Karpas-422 (cell line): ENCODE results near the gene AVPR1A. TPM values are rescaled to one million over a fixed set of nuclear protein-coding genes. Genes with fewer than 3 reads are reported as not detected.

ENCODE experiments used
- DNase-seq: peaks from one replicate; pipeline ENCODE4 v3.0.0-alpha.2; 2015
- H2AFZ ChIP-seq: fragments of 200-600 bp; sonication (generic); 2 replicates; pipeline ENCODE4 v1.6.1; 2014; ENCODE audit warnings: antibody characterized with exemption, low read length, mixed read lengths
- H3K27ac ChIP-seq: fragments of 200-600 bp; sonication (generic); 2 replicates; pipeline ENCODE4 v1.5.1; 2014; ENCODE audit warnings: mild to moderate bottlenecking, low read length, moderate library complexity
- H3K27me3 ChIP-seq: fragments of 200-600 bp; sonication (generic); 2 replicates; pipeline ENCODE4 v1.6.1; 2014; ENCODE audit warnings: low read length, mixed read lengths
- H3K36me3 ChIP-seq: fragments of 200-600 bp; sonication (generic); 2 replicates; pipeline ENCODE4 v1.6.1; 2014; ENCODE audit warnings: low read length, mixed read lengths; ENCODE audit not compliant: insufficient read depth
- H3K4me1 ChIP-seq: fragments of 200-600 bp; sonication (generic); 2 replicates; pipeline ENCODE4 v1.6.1; 2014; ENCODE audit warnings: mild to moderate bottlenecking, low read length, mixed read lengths
- H3K4me2 ChIP-seq: fragments of 200-600 bp; sonication (generic); 2 replicates; pipeline ENCODE4 v1.6.1; 2014; ENCODE audit warnings: low read length, low read depth, mild to moderate bottlenecking; ENCODE audit not compliant: poor library complexity, severe bottlenecking
- H3K4me3 ChIP-seq: fragments of 200-600 bp; sonication (generic); 2 replicates; pipeline ENCODE4 v1.5.1; 2014; ENCODE audit warnings: mild to moderate bottlenecking, antibody characterized with exemption, low read length, mixed read lengths
- H3K79me2 ChIP-seq: fragments of 200-600 bp; sonication (generic); 2 replicates; pipeline ENCODE4 v1.6.1; 2014; ENCODE audit warnings: mild to moderate bottlenecking, low read length, mixed read lengths
- H3K9ac ChIP-seq: fragments of 200-600 bp; sonication (generic); 2 replicates; pipeline ENCODE4 v1.6.0; 2014; ENCODE audit warnings: low read length
- H3K9me2 ChIP-seq: fragments of 200-600 bp; sonication (generic), shearing (Covaris generic); replicated peaks from 2 replicates; pipeline ENCODE4 v1.6.0; 2014; ENCODE audit warnings: mild to moderate bottlenecking, low read length, moderate library complexity; ENCODE audit not compliant: insufficient read depth
- H3K9me3 ChIP-seq: fragments of 300-700, 200-600 bp; sonication (generic); 2 replicates; pipeline ENCODE4 v1.6.1; 2014; ENCODE audit warnings: low read length, mixed read lengths
- H4K20me1 ChIP-seq: fragments of 200-600 bp; sonication (generic); 2 replicates; pipeline ENCODE4 v1.6.1; 2014; ENCODE audit warnings: mild to moderate bottlenecking, antibody characterized with exemption, low read length, low read depth; ENCODE audit not compliant: insufficient read depth
- total RNA-seq: library from RNA; depleted of rRNA; stranded (reverse); fragments of >200 nt; shearing (Covaris generic); gene quantifications from 2 replicates; pipeline ENCODE4 v1.2.3, GENCODE V29; 2014; ENCODE audit warnings: low replicate concordance

Gene AVPR1A
- total RNA-seq, 1 experiment from 2014 or later, result not detected

DNA sequence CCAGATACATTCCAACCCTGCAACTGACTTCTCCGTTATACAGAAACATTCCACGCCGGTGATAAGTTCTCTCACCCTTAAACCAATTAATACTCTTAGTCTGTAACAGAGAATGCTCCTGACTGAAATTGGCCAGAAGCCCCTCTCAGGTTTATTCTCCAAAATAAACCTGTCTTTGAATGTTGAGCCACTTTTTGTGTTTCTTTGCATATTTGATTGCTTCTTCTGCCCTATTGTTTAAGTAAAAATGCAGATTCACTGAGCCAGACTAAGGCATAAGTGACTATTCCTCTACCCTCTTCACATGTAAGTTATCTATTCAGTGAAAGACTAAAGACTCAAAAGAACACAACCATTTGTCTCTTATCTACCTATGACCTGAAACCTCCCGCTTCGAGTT lies 3.6 kb upstream of the AVPR1A start:
- no peaks in the 10 kb centered on the region for H3K36me3 ChIP-seq
- no peaks in the 10 kb centered on the region for H3K9me3 ChIP-seq
- DNase-seq, result no peak
- H3K9ac ChIP-seq, result no peak overlapping the region
- no peak overlapping the region for H3K27ac ChIP-seq
- no peak overlapping the region for H3K4me2 ChIP-seq
- H3K4me1 ChIP-seq, result no peaks in the 10 kb centered on the region
- no peaks in the 10 kb centered on the region for H3K9me2 ChIP-seq
- H4K20me1 ChIP-seq, result no peaks in the 10 kb centered on the region
- no peaks in the 10 kb centered on the region for H3K27me3 ChIP-seq
- H3K79me2 ChIP-seq, result no peaks in the 10 kb centered on the region
- H2AFZ ChIP-seq, result no peak overlapping the region
- H3K4me3 ChIP-seq, result no peak overlapping the region

DNA sequence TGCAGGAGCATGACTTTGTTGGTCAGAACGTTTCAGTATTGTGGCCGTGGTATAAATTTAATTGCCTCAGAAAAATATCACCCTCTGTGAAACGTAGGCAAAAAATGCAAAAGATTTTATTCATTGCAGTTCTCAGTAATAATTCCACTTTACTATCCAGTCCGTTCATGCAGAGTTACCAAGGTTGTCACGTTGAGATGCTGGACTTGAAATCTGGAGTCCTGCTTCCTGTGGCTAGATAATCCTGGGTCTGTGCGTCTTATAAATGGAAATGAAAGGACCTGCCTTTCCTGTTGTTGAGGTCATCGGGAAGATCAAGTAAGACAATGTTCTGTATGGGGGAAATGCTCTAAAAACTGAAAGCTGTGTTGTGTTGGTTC lies 1.3 kb upstream of the AVPR1A start:
- Histone ChIP-seq H3K4me3 (no peak overlapping the region), H3K9me3 (no peaks in the 10 kb centered on the region), H3K9ac (no peak overlapping the region), H3K4me1 (no peaks in the 10 kb centered on the region), H4K20me1 (no peaks in the 10 kb centered on the region), H3K27me3 (no peaks in the 10 kb centered on the region), H3K9me2 (no peaks in the 10 kb centered on the region), H3K36me3 (no peaks in the 10 kb centered on the region), H2AFZ (no peak overlapping the region), H3K27ac (no peak overlapping the region), H3K4me2 (no peak overlapping the region), H3K79me2 (no peaks in the 10 kb centered on the region)
- DNase-seq, result no peak

DNA sequence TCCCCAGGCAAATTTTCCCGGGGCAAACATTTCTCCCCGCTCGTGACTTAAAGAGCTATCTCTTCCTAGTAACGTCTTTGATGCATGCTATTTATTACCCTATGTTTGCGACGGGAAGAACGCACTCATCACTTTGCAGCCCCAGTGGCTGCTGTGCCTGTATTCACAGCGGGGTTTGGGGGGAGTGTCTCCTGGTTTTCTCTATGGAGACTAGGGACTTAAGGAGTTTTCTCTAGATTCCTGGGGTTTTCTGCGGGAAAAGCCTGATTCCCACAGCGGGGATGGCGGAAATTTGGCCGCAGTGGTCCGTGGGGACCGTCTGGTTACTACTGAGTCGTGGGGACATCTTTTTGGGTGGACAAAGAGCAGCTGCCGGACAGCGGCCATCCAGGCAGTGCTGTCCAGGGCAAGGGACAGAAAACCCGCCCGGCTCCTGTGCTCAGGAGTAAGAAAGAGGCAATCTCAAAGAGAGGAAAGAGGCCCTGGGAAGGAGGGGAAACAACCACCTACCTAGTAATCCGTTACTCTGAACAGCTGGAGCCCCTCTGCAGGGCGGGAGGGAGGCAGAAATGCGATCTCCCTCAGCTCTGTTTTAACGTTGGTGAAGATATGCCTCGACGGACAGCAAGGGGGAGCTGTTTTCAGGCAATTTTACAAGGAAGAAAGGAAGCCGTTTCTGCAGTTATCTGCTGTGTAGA lies 771 bp upstream of the AVPR1A start:
- no peak overlapping the region for H3K4me2 ChIP-seq
- H4K20me1 ChIP-seq, result no peaks in the 10 kb centered on the region
- H3K9ac ChIP-seq, result no peak overlapping the region
- H3K4me3 ChIP-seq, result no peak overlapping the region
- H3K27ac ChIP-seq, result no peak overlapping the region
- no peaks in the 10 kb centered on the region for H3K9me3 ChIP-seq
- no peaks in the 10 kb centered on the region for H3K4me1 ChIP-seq
- no peaks in the 10 kb centered on the region for H3K36me3 ChIP-seq
- peak; percentile 70 for DNase-seq
- H3K79me2 ChIP-seq, result no peaks in the 10 kb centered on the region
- no peak overlapping the region for H2AFZ ChIP-seq
- H3K27me3 ChIP-seq, result no peaks in the 10 kb centered on the region
- no peaks in the 10 kb centered on the region for H3K9me2 ChIP-seq

DNA sequence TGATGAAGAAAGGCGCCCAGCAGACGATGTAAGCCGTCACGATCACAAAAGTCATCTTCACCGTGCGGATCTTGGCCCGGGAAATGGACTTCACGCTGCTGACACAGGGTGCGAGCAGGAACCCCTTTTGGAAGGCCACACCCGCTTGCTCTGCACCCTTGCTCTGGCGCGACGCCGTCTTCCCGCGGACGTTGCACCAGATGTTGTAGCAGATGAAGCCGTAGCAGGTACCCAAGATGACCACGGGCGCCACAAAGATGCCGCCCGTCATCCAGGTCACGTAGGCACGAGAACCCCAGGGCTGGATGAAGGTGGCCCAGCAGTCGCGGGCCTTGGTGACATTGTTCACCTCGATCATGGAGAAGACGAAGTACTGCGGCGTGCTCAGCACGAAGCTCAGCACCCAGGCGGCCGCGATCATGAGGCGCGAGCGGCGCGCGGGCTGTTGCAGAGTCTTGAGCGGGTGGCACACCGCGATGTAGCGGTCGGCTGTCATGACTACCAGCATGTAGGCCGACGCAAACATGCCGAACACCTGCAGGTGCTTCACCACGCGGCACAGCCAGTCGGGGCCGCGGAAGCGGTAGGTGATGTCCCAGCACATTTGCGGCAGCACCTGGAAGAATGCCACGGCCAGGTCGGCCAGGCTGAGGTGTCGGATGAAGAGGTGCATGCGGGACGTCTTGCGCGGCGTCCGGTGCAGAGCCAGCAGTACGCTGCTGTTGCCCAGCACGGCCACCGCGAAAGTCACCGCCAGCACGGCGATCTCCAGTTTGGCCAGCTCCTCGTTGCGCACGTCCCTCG lies 890 bp downstream of the AVPR1A start:
- Histone ChIP-seq H3K27me3 (no peaks in the 10 kb centered on the region), H3K4me1 (no peaks in the 10 kb centered on the region), H2AFZ (no peak overlapping the region), H3K79me2 (no peaks in the 10 kb centered on the region), H3K9ac (no peak overlapping the region), H3K36me3 (no peaks in the 10 kb centered on the region), H4K20me1 (no peaks in the 10 kb centered on the region), H3K4me3 (no peak overlapping the region), H3K9me3 (no peaks in the 10 kb centered on the region), H3K4me2 (no peak overlapping the region), H3K27ac (no peak overlapping the region), H3K9me2 (no peaks in the 10 kb centered on the region)
- DNase-seq, result no peak

DNA sequence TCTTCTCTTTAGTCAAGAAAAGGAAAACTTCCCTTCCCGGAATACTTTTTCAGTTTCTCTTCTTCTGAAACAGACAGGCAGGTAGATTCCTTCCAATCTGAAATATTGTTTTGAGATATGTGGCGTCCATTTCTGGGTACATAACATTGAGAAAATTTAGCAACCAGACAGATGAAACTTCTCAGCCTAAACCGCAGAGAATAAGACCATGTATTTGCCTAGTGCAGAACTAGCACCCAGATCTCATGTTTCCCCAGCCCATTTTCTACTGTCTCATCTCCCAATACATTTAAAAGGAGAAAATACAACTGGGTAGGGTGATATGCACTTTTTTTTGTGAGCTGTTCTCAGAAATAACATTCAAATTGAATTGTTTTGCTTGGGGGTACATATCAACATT lies 6.4 kb downstream of the AVPR1A start:
- no peaks in the 10 kb centered on the region for H3K27me3 ChIP-seq
- no peak overlapping the region for H3K4me3 ChIP-seq
- no peak overlapping the region for H2AFZ ChIP-seq
- H3K36me3 ChIP-seq, result no peaks in the 10 kb centered on the region
- no peaks in the 10 kb centered on the region for H3K9me3 ChIP-seq
- no peaks in the 10 kb centered on the region for H4K20me1 ChIP-seq
- no peaks in the 10 kb centered on the region for H3K4me1 ChIP-seq
- no peaks in the 10 kb centered on the region for H3K9me2 ChIP-seq
- H3K27ac ChIP-seq, result no peak overlapping the region
- H3K4me2 ChIP-seq, result no peak overlapping the region
- no peaks in the 10 kb centered on the region for H3K79me2 ChIP-seq
- H3K9ac ChIP-seq, result no peak overlapping the region
- DNase-seq, result no peak

DNA sequence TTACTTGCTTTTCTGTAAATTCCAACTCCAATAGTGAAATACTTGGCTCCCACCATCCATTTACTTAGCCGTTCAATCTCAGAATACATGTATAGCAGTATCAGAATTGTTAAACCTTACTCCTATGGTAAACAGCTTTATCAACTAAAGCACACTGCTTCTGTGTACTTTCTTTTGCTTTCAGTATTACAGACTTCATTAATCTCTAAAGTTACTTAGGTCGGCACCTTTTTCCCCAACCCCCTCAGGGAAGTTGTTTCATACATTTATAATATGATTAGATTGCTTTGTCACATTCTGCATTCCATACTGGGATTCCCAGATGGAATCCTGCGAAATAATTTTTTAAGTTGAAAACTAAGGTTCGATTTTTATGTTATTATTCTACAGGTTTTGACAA lies 12.5 kb downstream of the AVPR1A start:
- no peaks in the 10 kb centered on the region for H3K9me3 ChIP-seq
- no peak for DNase-seq
- no peaks in the 10 kb centered on the region for H3K4me1 ChIP-seq
- H3K4me2 ChIP-seq, result no peak overlapping the region
- H3K27me3 ChIP-seq, result no peaks in the 10 kb centered on the region
- no peaks in the 10 kb centered on the region for H3K9me2 ChIP-seq
- H3K79me2 ChIP-seq, result no peaks in the 10 kb centered on the region
- no peaks in the 10 kb centered on the region for H4K20me1 ChIP-seq
- H3K4me3 ChIP-seq, result no peak overlapping the region
- no peak overlapping the region for H3K9ac ChIP-seq
- no peaks in the 10 kb centered on the region for H3K36me3 ChIP-seq
- H2AFZ ChIP-seq, result no peak overlapping the region
- H3K27ac ChIP-seq, result no peak overlapping the region

DNA sequence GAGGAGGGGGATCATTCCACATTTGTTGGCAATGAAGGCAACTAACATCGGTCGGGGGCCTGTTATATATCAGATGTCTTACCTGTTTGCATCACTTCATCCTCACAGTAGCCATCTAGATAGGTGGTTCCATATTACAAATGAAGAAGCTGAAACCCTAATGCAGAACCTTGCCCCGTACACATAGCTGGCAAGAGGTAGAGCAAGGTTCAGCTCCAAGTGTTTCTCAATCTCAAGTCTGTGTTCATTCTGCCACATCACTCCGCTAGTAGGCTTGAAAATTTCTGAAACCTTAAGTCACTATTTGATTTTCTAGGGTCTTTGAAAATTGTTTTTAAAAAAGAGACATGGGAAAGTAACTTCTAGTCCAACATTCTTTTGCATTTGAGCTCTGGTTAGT lies 17.0 kb downstream of the AVPR1A start:
- Histone ChIP-seq H3K36me3 (no peaks in the 10 kb centered on the region), H3K27me3 (no peaks in the 10 kb centered on the region; the same call in 1 of the 2 replicates)

DNA sequence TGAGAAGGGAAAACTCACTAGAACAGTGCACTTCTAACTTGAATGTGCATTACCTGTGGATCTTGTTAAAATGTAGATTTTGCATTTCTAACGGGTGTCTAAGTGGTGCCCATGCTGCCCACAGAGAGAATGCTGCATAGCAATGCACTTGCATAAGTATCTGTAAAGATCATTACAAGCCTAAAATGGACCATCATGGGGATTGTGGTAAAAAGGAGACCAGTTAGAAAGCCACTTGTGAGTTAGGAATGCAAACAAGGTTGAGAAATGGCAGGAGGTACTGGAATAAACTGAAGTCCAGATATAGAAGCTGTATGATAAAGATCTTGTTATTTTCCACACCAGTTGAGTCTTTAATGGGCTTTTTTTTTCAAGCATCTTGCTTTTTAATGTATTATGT lies 18.8 kb downstream of the AVPR1A start:
- H3K27me3 ChIP-seq, result no peaks in the 10 kb centered on the region; the same call in 1 of the 2 replicates
- H3K4me3 ChIP-seq, result no peak overlapping the region
- H3K4me2 ChIP-seq, result no peak overlapping the region
- H3K4me1 ChIP-seq, result no peaks in the 10 kb centered on the region
- H3K27ac ChIP-seq, result no peak overlapping the region
- no peak overlapping the region for H2AFZ ChIP-seq
- no peaks in the 10 kb centered on the region for H3K9me3 ChIP-seq
- no peaks in the 10 kb centered on the region for H3K9me2 ChIP-seq
- no peak for DNase-seq
- no peaks in the 10 kb centered on the region for H3K36me3 ChIP-seq
- no peaks in the 10 kb centered on the region for H4K20me1 ChIP-seq
- no peaks in the 10 kb centered on the region for H3K79me2 ChIP-seq
- H3K9ac ChIP-seq, result no peak overlapping the region

More for the DNA sequence above, 17.0 kb downstream of the AVPR1A start:
- H3K4me3 ChIP-seq, result no peak overlapping the region
- H3K27ac ChIP-seq, result no peak overlapping the region
- H3K9me3 ChIP-seq, result no peaks in the 10 kb centered on the region
- no peak overlapping the region for H3K9ac ChIP-seq
- no peaks in the 10 kb centered on the region for H4K20me1 ChIP-seq
- H3K4me1 ChIP-seq, result no peaks in the 10 kb centered on the region
- DNase-seq, result no peak
- H3K79me2 ChIP-seq, result no peaks in the 10 kb centered on the region
- no peaks in the 10 kb centered on the region for H3K9me2 ChIP-seq
- no peak overlapping the region for H3K4me2 ChIP-seq
- no peak overlapping the region for H2AFZ ChIP-seq
